Putamen (tissue), 1 donor: ENCODE data around the gene PLPP3.

ENCODE experiments used
- DNase-seq: peaks from one replicate; pipeline ENCODE4 v3.0.0-alpha.2; 2016; ENCODE audit warnings: low spot score

The PLPP3 gene

DNA sequence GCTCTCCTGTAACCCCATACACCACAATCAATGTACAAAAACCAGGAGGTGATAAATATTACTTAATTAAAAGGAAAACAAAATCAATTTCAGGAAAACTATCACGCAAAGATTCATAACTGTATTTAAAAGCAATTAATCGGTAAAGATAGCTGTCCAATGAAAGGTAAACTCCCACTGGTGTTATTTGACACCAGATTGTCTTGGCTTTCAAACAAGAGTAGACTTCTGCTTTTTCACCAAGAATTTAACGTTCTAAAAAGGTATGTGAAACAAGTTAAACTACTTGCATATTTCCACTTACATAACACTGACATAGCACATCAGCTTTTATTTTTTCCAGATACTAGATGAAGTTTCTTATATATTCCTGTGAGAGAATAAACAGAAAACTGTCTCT, 3.5 kb downstream of the PLPP3 start:
- no peak for DNase-seq

- no peak for DNase-seq
Observed at GRCh38 chr1:56574794-56575193, 4.6 kb downstream of the PLPP3 start.

DNA sequence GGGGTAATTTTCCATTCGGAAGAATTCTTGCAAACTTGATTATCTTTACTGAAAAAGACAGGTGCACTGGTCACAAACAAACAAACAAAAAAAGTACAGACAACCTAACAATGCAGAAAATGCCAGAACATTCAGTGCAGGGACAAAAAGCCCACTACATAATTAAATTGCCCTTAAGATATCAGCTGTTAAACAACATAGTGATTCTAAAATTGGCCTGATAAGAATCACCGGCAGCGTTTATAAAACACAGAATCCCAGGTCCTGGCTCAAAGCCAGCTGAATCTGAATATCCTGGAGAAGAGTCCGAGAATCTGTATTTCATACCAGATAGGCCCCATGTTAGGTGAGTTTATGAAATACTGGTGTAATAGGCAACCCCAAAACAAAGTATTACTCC, 6.1 kb downstream of the PLPP3 start:
- DNase-seq = no peak

DNA sequence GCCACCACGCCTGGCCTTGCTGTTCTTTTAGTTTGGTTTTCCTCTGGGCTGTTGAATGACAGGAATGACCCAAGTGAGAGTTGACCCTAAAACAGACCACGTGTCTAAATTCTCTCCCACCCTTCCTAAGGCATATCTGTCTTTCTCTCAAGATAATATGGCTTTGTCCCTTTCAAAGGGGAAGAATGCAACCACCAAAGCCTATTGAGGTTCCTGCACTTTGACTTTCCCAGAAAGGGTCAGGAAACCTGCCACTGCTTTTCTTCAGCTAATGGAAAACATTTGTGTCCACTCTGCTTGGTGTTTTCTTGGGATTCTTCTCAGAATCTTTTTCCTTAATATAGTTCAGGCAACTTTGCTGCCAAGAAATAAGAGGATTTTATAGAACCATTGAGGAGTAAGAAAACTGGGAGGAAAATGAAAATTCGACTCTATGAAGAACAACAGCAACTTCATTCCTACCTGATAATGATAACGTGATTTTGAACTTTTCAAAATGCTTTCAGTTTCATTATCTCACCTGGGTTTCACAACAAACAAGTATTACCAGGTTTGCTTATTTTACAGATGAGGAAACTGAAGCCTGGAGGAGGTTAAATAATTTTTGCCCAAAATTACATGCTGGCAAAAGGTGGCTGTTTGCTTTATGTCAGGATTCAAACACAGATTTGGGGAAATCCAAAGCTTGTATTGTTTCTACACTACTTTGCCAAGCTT, 6.9 kb downstream of the PLPP3 start:
- no peak for DNase-seq

DNA sequence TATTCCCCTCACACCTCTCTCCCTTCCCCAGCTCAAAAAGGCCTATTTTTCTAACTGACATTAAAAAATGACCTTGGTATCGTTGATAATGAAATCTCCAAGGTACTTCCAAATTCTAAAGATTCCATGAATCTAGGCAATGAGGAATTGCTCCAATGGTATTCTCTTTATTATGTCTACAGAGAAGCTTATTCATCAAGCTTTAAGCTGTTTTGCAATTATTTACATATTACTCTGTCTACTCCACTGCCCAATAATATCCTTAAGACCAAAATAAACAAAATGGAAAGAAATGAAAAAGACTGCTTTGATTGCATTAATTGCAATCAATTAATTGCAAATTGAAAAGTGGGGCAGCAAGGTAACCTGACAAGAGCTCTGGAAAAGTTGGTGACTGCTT, 7.9 kb downstream of the PLPP3 start:
- no peak for DNase-seq

GRCh38 chr1:56570924-56571372, 8.4 kb downstream of the PLPP3 start:
- DNase-seq = no peak

DNA sequence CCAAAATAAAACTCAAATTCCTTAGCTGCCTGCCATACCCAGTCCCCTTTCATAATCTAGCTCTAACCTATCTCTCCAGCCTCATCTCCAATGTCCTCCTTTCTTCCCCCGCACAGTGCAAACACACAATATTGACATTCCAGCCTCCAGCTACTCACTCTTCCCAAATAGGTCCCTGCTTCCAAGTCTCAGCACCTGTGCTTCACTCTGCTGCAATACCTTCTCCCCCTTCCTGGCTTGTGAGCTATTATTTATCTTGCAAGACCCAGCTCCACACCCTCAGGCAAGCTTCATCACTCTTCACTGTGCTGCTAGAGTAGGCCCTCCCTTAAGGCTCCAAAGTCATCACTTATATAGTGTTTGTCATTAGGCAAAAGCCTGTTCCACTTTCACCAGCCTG, 9.7 kb downstream of the PLPP3 start:
- DNase-seq = no peak

- no peak for DNase-seq
Observed at GRCh38 chr1:56566994-56567393, 12.4 kb downstream of the PLPP3 start.

DNA sequence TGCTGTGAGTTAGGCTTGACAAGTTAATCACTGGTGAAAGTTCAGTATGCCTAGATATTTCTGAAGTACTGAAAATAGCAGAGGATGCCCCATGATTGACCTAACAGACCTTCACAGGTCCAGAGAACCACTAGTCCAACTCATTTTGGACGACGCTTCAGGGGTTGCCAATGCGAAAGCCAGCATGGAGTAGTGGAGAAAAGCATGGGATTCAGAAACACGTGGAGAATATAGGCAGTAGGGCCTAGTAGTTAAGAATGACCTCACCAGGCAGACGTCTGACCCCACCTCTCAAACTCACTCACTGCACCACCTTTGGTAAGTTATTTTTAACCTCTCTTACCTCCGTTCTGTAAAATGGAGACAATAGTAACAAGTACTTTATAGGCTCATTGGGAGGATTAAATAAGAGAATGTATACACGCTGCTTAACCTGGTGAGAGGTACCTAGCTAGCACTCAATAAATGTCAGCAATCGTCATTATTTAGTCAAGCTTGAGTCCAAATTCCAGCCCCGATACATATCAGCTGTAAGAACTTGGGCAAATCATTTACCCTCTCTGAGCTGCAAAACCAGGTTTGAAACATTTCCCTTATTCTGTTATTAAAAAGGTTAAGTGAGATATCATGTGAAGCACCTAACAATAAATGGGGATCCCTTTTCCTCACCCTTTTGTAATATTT, 13.2 kb downstream of the PLPP3 start:
- DNase-seq = no peak

DNA sequence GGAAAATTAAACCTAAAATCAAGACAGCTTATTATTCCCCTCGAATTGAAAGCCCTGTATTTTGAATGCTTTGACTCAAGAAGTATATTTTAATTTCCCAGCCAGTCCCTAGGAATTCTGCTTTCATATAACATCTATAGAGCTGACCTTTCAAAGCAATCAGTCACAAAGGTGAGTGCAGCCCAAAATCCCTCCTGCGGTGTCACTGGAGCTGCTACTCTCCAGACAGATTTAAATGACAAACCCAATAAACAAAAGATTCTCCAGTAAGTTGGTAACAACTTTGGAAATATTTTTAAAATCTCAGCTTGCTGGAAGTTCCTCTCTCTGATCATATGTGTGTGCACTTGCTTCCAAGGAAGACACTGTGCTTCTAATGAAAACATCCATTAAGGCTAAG, 14.7 kb downstream of the PLPP3 start:
- no peak for DNase-seq

DNA sequence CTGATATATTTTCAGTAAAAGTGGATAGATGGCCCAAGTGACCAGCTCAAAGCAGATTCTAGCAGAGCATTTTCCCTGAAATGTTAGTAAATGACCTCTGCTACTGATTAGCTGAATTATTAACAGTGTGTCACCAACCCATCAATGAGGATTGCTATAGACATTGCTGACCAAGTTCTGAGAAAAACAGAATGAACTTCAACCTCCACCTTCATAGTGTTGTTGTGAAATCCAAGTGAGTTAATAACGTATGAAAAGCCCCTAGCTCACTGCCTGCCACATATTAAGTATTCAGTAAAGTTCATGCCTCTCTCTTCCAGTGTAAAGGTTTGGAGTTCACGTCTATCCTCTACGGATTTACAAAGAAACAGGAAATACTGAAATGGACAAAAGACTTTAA, 15.8 kb downstream of the PLPP3 start:
- DNase-seq = no peak

DNA sequence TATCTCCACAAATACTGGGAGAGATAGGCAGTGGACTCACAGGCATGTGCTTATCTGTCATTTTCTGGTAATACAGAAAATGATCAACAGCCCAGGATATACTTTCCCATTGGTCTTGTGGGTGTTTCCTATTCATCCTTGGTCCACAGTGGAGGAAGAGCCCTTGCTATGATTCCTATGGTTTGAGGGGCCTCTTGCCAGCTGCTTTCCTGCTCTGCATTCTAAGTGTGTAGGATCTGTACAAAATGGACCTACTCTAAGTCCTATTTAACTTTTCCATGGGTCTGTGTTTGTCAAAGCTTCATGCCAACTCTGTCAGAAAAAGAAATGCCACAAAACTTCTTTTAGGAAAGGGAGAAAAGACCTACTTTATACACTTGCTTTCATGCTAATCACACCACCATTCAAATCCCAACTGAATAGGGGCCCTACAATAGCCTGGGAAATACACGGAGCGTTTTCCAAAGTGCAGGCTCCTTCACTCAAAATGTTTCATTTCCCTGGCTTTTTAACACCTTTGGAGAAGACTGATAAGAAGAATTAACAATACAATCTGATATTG, 16.4 kb downstream of the PLPP3 start:
- peak; percentile 59 for DNase-seq

- no peak for DNase-seq
Observed at GRCh38 chr1:56561227-56562019, 17.9 kb downstream of the PLPP3 start.

DNA sequence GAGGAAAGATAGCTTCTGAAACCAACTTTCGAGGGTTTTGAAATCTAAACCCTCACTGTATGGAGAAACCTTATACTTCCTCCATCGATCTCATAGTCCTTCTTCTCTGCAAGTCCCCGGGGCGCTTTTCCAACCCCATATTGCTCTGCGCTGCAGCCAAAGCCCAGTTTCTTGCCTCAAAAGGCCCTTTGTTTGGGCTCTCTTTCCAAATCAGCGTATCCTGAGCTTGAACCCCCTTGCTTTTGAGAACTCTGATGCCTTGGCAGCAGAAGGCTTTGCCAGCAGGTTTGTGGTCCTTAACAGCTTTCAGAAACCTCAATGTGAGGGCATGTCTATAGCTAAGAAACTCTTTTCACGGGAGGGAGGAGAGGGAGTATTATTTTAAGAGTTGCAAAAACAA, 21.6 kb downstream of the PLPP3 start:
- peak; percentile 83 for DNase-seq

DNA sequence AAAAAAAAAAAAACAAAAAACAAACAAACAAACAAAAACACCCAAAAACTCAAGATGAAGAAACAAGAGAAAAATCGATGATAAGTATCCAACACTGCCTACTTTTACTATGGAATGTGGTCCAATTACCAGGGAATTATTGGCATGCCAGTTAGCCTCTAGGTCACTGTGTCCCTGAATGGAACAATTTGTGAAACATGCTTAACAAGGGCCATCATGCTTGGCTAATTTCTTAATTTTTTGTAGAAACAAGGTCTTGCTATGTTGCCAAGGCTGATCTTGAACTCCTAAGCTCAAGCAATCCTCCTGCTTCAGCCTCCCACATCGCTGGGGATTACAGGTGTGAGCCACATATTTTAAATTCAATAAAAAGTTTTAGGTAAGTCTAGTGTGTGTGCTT, 23.9 kb downstream of the PLPP3 start:
- no peak for DNase-seq

DNA sequence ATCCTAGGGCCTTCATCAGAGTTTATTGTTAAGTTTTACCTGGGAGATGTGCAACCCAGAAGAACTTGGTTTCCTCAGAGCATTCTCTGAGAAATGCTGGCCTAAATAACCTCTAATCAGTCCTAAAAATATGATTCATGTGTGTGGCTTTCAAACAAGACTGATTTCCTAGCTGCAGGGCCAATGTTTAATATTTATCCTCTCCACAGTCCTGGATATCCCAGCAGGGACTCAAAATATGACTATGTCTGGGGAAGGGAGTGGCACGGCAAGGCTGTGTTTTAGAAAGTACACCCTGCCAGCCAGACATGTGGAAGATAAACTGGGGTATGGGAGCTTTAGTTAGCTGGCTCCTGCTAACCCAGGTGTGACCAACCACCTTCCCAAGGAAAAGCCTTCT, 26.3 kb downstream of the PLPP3 start:
- no peak for DNase-seq

DNA sequence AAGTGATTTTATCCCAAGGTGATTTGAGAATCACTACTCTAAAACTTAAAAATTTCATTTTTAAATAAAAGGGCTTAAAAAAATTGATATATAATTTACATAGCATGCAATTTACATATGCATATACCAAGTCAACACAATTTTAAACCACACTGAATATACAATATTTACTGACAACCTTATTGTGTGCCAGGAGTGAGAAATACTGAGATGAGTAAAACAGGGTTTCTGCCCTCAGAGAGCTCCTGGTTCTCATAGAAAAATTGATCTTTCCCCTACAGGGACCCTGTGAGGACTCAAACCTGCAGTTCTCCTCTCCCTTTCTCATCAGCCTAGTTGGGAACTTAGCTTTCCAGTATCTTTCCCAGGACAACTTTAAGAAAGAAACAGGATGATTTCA, 27.0 kb downstream of the PLPP3 start:
- DNase-seq = no peak

GRCh38 chr1:56551691-56552090, 27.7 kb downstream of the PLPP3 start:
- DNase-seq = peak; percentile 79

DNA sequence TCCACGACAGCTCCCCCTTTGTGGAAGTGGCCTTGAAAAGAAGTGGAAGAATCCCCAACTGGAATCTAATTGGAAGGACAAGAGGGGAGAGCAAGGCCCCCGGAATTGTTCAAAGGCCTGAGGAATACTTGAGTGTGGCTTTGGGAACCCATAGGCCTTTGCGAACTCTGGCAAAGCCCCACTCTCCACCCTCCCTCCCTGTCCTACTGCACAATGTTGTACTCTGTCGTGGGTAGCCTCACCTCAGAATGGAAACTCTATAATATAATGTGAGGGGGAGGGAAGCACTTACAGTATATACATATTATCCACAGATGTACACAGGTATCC, 28.5 kb downstream of the PLPP3 start:
- DNase-seq = no peak

GRCh38 chr1:56550138-56550858, 29.1 kb downstream of the PLPP3 start:
- DNase-seq = peak; percentile 42

GRCh38 chr1:56548571-56548970, 30.8 kb downstream of the PLPP3 start:
- DNase-seq = no peak

DNA sequence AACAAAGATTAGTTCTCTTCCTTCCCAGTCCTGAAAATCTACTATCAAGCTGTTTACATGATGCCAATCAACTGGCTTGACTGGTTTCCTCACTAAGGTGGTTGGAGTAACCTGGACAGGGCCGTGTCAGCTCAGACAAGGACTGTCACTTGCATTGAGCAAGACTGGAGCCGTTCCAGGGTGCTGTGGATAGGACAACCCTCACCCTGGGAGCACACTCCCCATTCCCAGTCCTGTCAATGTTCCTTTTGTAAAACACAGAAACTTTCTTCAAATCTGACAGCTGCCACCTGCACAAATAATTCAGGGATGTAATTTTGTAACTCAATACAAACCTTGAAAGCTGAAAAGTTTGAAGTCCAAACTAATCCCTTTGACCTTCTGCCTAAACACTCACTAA, 31.4 kb downstream of the PLPP3 start:
- no peak for DNase-seq
